GM23338 (cell line): ENCODE measurements around the gene AFAP1L2. TPM values are rescaled to one million over a fixed set of nuclear protein-coding genes. Genes with fewer than 3 reads are reported as not detected.

Source experiments
- ATAC-seq: fragments of 200-7000 bp; cut with Tn5 transposase; 3 replicates; pipeline ENCODE4 v1.9.1; 2020
- DNase-seq: peaks from one replicate; pipeline ENCODE4 v3.0.0-alpha.2; 2015; ENCODE audit warnings: low spot score
- H2AFZ ChIP-seq: fragments of 200-600 bp; sonication (generic); 2 replicates; pipeline ENCODE4 v1.8.0; 2016; ENCODE audit warnings: antibody characterized with exemption, mild to moderate bottlenecking, moderate library complexity
- H3F3A ChIP-seq: fragments of 200-600 bp; sonication (generic); replicated peaks from 2 replicates; pipeline ENCODE4 v1.8.0; 2017; ENCODE audit warnings: antibody characterized with exemption, mixed run types, low read depth
- H3K27ac ChIP-seq: fragments of 200-600 bp; sonication (generic); 2 replicates; pipeline ENCODE4 v1.6.1; 2016; ENCODE audit warnings: low read depth
- H3K27me3 ChIP-seq: fragments of 200-600 bp; sonication (generic); 2 replicates; pipeline ENCODE4 v1.8.0; 2016; ENCODE audit warnings: mild to moderate bottlenecking, mixed run types, moderate library complexity; ENCODE audit not compliant: insufficient read depth
- H3K36me3 ChIP-seq: fragments of 200-600 bp; sonication (generic); 2 replicates; pipeline ENCODE4 v1.8.0; 2016; ENCODE audit warnings: mild to moderate bottlenecking; ENCODE audit not compliant: insufficient read depth
- H3K4me1 ChIP-seq: fragments of 200-600 bp; sonication (generic); 2 replicates; pipeline ENCODE4 v1.8.0; 2016; ENCODE audit warnings: mild to moderate bottlenecking, moderate library complexity; ENCODE audit not compliant: insufficient read depth
- H3K4me2 ChIP-seq: fragments of 200-600 bp; sonication (generic); 2 replicates; pipeline ENCODE4 v1.7.1; 2017; ENCODE audit warnings: mixed run types
- H3K4me3 ChIP-seq: fragments of 200-600 bp; sonication (generic); 2 replicates; pipeline ENCODE4 v1.6.1; 2016; ENCODE audit warnings: mixed run types
- H3K79me2 ChIP-seq: fragments of 200-600 bp; sonication (generic); replicated peaks from 2 replicates; pipeline ENCODE4 v1.8.0; 2017; ENCODE audit warnings: mild to moderate bottlenecking; ENCODE audit not compliant: insufficient read depth
- H3K9me2 ChIP-seq: fragments of 200-600 bp; sonication (generic); 2 replicates; pipeline ENCODE4 v1.8.0; 2017; ENCODE audit not compliant: insufficient read depth
- H4K20me1 ChIP-seq: fragments of 200-600 bp; sonication (generic); replicated peaks from 2 replicates; pipeline ENCODE4 v1.8.0; 2017; ENCODE audit warnings: mild to moderate bottlenecking; ENCODE audit not compliant: insufficient read depth
- H3K27ac Mint-ChIP-seq: 2 replicates; pipeline ENCODE4 v1.8.0; 2020; ENCODE audit warnings: inconsistent platforms, mild to moderate bottlenecking, moderate library complexity, mixed read lengths
- H3K27me3 Mint-ChIP-seq: 3 replicates; pipeline ENCODE4 v1.8.0; 2022; ENCODE audit warnings: low read depth, mild to moderate bottlenecking, moderate library complexity, mixed read lengths, inconsistent platforms; ENCODE audit not compliant: insufficient read depth, poor library complexity
- H3K36me3 Mint-ChIP-seq: 3 replicates; pipeline ENCODE4 v1.8.0; 2021; ENCODE audit warnings: low read depth, mild to moderate bottlenecking, inconsistent platforms, moderate library complexity, mixed read lengths
- H3K4me1 Mint-ChIP-seq: 3 replicates; pipeline ENCODE4 v1.8.0; 2020; ENCODE audit warnings: mild to moderate bottlenecking, inconsistent platforms, mixed read lengths
- H3K4me3 Mint-ChIP-seq: 3 replicates; pipeline ENCODE4 v1.8.0; 2021; ENCODE audit warnings: moderate library complexity, mild to moderate bottlenecking, inconsistent platforms, mixed read lengths
- H3K9me3 Mint-ChIP-seq: 3 replicates; pipeline ENCODE4 v1.8.0; 2020; ENCODE audit warnings: moderate library complexity, mild to moderate bottlenecking, inconsistent platforms, mixed read lengths
- CREB1 ChIP-seq: fragments of 250-450 bp; sonication (Bioruptor Pico); IDR thresholded peaks from 2 replicates; pipeline ENCODE4 v1.5.0; 2020; ENCODE audit warnings: low read depth, mild to moderate bottlenecking, moderate library complexity
- JUNB ChIP-seq: IDR thresholded peaks from one replicate; pipeline ENCODE4 v1.6.1; 2016; ENCODE audit warnings: antibody characterized with exemption; ENCODE audit not compliant: unreplicated experiment
- REST ChIP-seq: IDR thresholded peaks from one replicate; pipeline ENCODE4 v1.6.1; 2018; ENCODE audit warnings: antibody characterized with exemption; ENCODE audit not compliant: unreplicated experiment
- STAT1 ChIP-seq: IDR thresholded peaks from one replicate; pipeline ENCODE4 v1.6.1; 2016; ENCODE audit warnings: antibody characterized with exemption; ENCODE audit not compliant: unreplicated experiment
- ZNF114 ChIP-seq: fragments of 250-450 bp; sonication (Bioruptor Pico); IDR thresholded peaks from 2 replicates; pipeline ENCODE4 v1.5.0; 2020; ENCODE audit warnings: mild to moderate bottlenecking, moderate library complexity
- ZNF331 ChIP-seq: fragments of 250-450 bp; sonication (Bioruptor Pico); IDR thresholded peaks from 2 replicates; pipeline ENCODE4 v1.5.0; 2020; ENCODE audit warnings: low read depth, mild to moderate bottlenecking, moderate library complexity
- ZNF462 ChIP-seq: fragments of 250-450 bp; sonication (Bioruptor Pico); IDR thresholded peaks from 2 replicates; pipeline ENCODE4 v1.5.0; 2020; ENCODE audit warnings: mild to moderate bottlenecking, moderate library complexity
- polyA plus RNA-seq: library from polyadenylated mRNA; unstranded; fragments of >200 nt; fragmentation: Nextera tagmentation; extraction: Ambion mirVana; gene quantifications from 2 replicates; pipeline ENCODE4 v1.2.1, GENCODE V29; 2016
- total RNA-seq: library from RNA; depleted of rRNA; stranded (reverse); fragments of >200 nt; shearing (Covaris generic); gene quantifications from 2 replicates; pipeline ENCODE4 v1.2.3, GENCODE V29; 2014
- TF ChIP-seq, protein P1 (sequence below): IDR thresholded peaks from 2 replicates; pipeline ENCODE4 v1.6.1; 2016; ENCODE audit warnings: antibody characterized with exemption

The AFAP1L2 gene
- total and polyA plus RNA-seq, 2 experiments from 2014 or later = 2.3 to 6.5 TPM

- TF ChIP-seq ZNF462 (CRISPR knock-in tag) = no peak
- TF ChIP-seq ZNF114 (CRISPR knock-in tag) = no peak
Measured at GRCh38 chr10:114356126-114356525, 48.2 kb downstream of the AFAP1L2 start (continued).

DNA sequence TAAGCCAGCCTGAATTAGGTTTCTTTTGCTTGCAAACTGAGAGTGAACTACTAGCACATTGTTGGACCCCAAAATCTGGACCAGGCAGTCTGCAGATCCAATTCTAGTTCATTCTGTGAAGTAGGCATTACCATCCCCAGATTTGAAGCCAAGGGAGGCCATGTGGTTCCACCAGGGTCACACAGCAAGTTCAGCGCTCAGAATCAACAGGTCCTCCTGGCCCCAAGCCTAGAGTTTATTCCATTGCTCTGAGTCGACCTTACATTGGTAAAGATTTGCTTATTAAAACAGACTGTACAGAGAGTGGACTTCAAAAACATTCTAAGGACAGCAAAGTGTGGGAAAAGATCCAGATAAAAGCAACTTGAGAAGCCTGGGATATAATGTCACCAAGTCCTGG, 50.9 kb downstream of the AFAP1L2 start:
- no peak for ATAC-seq
- H3K36me3 ChIP-seq = no peaks in the 10 kb centered on the region
- 0 out of 2 replicates have a peak, but pooled peaks cover 6% of the 10 kb centered on the region for H3K4me1 ChIP-seq
- no peaks in the 10 kb centered on the region for H3K9me3 Mint-ChIP-seq
- DNase-seq = no peak
- H3F3A ChIP-seq = no peaks in the 10 kb centered on the region
- no peak overlapping the region for H2AFZ ChIP-seq
- H3K9me2 ChIP-seq = peaks cover 7% of the 10 kb centered on the region; the same call in 1 of the 2 replicates
- H3K79me2 ChIP-seq = no peaks in the 10 kb centered on the region
- no peak overlapping the region for H3K4me3 Mint-ChIP-seq
- H3K27me3 ChIP-seq = no peaks in the 10 kb centered on the region
- peaks cover 2% of the 10 kb centered on the region for H3K27me3 Mint-ChIP-seq
- H3K27ac ChIP-seq = no peak overlapping the region
- TF ChIP-seq REST = no peak
- TF ChIP-seq STAT1 = no peak
- TF ChIP-seq, protein P1, sequence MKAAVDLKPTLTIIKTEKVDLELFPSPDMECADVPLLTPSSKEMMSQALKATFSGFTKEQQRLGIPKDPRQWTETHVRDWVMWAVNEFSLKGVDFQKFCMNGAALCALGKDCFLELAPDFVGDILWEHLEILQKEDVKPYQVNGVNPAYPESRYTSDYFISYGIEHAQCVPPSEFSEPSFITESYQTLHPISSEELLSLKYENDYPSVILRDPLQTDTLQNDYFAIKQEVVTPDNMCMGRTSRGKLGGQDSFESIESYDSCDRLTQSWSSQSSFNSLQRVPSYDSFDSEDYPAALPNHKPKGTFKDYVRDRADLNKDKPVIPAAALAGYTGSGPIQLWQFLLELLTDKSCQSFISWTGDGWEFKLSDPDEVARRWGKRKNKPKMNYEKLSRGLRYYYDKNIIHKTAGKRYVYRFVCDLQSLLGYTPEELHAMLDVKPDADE = no peak
- TF ChIP-seq CREB1 (CRISPR knock-in tag) = no peak
- no peak for TF ChIP-seq JUNB
- no peak for TF ChIP-seq ZNF331 (CRISPR knock-in tag)
- H4K20me1 ChIP-seq = no peaks in the 10 kb centered on the region
- H3K4me3 ChIP-seq = no peak overlapping the region
- H3K27ac Mint-ChIP-seq = no peak overlapping the region
- no peak overlapping the region for H3K4me2 ChIP-seq
- no peaks in the 10 kb centered on the region for H3K36me3 Mint-ChIP-seq
- H3K4me1 Mint-ChIP-seq = peaks cover 25% of the 10 kb centered on the region
